GM21529 (cell line): ENCODE measurements around the gene CPB2.

Experiments used
- ATAC-seq: cut with Tn5 transposase; IDR thresholded peaks from one replicate; pipeline ENCODE4 v1.9.1; 2021; ENCODE audit not compliant: unreplicated experiment

CPB2 gene

GRCh38 chr13:46127358-46128023, 22.7 kb upstream of the CPB2 start:
- ATAC-seq = no peak

GRCh38 chr13:46126552-46127357, 21.9 kb upstream of the CPB2 start:
- ATAC-seq = no peak

GRCh38 chr13:46126056-46126455, 21.2 kb upstream of the CPB2 start:
- no peak for ATAC-seq

GRCh38 chr13:46124967-46125933, 20.4 kb upstream of the CPB2 start:
- ATAC-seq = no peak

- ATAC-seq = no peak
Measured at GRCh38 chr13:46124531-46124966, 19.7 kb upstream of the CPB2 start.

GRCh38 chr13:46122304-46122703, 17.5 kb upstream of the CPB2 start:
- no peak for ATAC-seq

- no peak for ATAC-seq
Measured at GRCh38 chr13:46121597-46122163, 16.8 kb upstream of the CPB2 start.

GRCh38 chr13:46121033-46121432, 16.2 kb upstream of the CPB2 start:
- ATAC-seq = no peak

- ATAC-seq = no peak
Measured at GRCh38 chr13:46119883-46120614, 15.2 kb upstream of the CPB2 start.

GRCh38 chr13:46116653-46117502, 12.0 kb upstream of the CPB2 start:
- no peak for ATAC-seq

GRCh38 chr13:46114613-46115012, 9.8 kb upstream of the CPB2 start:
- ATAC-seq = no peak

- ATAC-seq = no peak
Measured at GRCh38 chr13:46113596-46113995, 8.8 kb upstream of the CPB2 start.

GRCh38 chr13:46111151-46111550, 6.3 kb upstream of the CPB2 start:
- no peak for ATAC-seq

GRCh38 chr13:46109451-46109850, 4.6 kb upstream of the CPB2 start:
- ATAC-seq = no peak

- ATAC-seq = no peak
Measured at GRCh38 chr13:46106839-46107371, 2.1 kb upstream of the CPB2 start.

GRCh38 chr13:46103037-46103436, 1.8 kb downstream of the CPB2 start:
- no peak for ATAC-seq

GRCh38 chr13:46102255-46102605, 2.6 kb downstream of the CPB2 start:
- no peak for ATAC-seq

- no peak for ATAC-seq
Measured at GRCh38 chr13:46101484-46102254, 3.2 kb downstream of the CPB2 start.
